C4-2B (cell line): ENCODE data around the gene API5.

Source experiments
- ZFX ChIP-seq: fragments of 450-650 bp; IDR thresholded peaks from 2 replicates; pipeline ENCODE4 v1.6.1; 2017
- TF ChIP-seq, protein P1 (sequence below): fragments of 450-650 bp; conservative IDR thresholded peaks from 2 replicates; pipeline ENCODE4 v1.5.1; 2017; ENCODE audit warnings: mild to moderate bottlenecking

DNA sequence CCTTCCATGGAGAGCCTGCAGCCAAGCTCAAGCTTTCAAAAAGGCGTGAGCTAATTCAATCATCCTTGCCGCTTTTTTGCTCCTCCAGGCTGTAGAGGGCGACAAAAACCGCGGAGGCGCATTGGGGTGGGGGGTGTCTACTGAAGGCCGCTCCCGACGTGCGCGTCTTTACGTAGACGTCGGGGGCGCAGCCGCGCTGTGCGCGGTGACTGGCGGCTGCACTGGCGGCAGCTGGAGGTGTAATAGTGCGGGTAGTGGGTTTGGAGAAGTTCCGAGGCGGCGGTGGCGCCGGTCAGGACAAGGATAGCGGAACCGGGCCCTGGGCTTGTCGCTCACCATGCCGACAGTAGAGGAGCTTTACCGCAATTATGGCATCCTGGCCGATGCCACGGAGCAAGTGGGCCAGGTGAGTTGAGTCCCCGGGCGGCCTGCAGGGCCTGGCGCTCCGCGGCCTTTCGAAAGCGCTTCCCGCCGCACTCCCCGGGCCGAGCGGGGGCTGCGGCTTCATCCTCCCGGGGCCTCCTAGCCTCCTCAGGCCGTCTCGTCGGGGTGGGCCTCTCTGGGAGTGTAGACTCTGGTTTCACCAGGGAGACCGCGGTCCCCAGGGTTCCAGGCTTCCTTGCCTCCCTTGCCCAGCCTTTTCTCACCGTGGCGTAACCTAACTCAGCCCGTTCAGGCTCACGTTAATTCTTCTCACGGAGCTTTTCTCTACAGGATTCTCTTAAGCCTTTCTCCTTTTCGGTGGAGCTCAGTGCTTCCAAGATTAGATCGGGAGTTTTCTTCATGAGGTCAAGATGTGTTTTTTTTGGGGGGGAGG, at the start of gene API5:
- TF ChIP-seq, protein P1, sequence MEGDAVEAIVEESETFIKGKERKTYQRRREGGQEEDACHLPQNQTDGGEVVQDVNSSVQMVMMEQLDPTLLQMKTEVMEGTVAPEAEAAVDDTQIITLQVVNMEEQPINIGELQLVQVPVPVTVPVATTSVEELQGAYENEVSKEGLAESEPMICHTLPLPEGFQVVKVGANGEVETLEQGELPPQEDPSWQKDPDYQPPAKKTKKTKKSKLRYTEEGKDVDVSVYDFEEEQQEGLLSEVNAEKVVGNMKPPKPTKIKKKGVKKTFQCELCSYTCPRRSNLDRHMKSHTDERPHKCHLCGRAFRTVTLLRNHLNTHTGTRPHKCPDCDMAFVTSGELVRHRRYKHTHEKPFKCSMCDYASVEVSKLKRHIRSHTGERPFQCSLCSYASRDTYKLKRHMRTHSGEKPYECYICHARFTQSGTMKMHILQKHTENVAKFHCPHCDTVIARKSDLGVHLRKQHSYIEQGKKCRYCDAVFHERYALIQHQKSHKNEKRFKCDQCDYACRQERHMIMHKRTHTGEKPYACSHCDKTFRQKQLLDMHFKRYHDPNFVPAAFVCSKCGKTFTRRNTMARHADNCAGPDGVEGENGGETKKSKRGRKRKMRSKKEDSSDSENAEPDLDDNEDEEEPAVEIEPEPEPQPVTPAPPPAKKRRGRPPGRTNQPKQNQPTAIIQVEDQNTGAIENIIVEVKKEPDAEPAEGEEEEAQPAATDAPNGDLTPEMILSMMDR = peak; percentile 91
- TF ChIP-seq ZFX = peak; percentile 98
